HG03342 (cell line): ENCODE results near the gene HS2ST1.

ENCODE experiments used
- ATAC-seq: cut with Tn5 transposase; IDR thresholded peaks from one replicate; pipeline ENCODE4 v1.9.1; 2021; ENCODE audit warnings: mild to moderate bottlenecking, moderate library complexity; ENCODE audit not compliant: unreplicated experiment

HS2ST1 gene

GRCh38 chr1:87132284-87132870 lies 217.9 kb downstream of the HS2ST1 start:
- no peak for ATAC-seq

- ATAC-seq, result no peak
Measured at GRCh38 chr1:87134061-87134460, 219.6 kb downstream of the HS2ST1 start.

- ATAC-seq, result no peak
Measured at GRCh38 chr1:87134625-87135328, 220.3 kb downstream of the HS2ST1 start.

- ATAC-seq, result no peak
Measured at GRCh38 chr1:87135329-87135712, 220.9 kb downstream of the HS2ST1 start.

- no peak for ATAC-seq
Measured at GRCh38 chr1:87136607-87137341, 222.3 kb downstream of the HS2ST1 start.

GRCh38 chr1:87137342-87137739 lies 222.9 kb downstream of the HS2ST1 start:
- no peak for ATAC-seq

- ATAC-seq, result no peak
Measured at GRCh38 chr1:87140831-87141540, 226.6 kb downstream of the HS2ST1 start.

GRCh38 chr1:87141556-87141955 lies 227.1 kb downstream of the HS2ST1 start:
- no peak for ATAC-seq

- ATAC-seq, result no peak
Measured at GRCh38 chr1:87143413-87144135, 229.1 kb downstream of the HS2ST1 start.

GRCh38 chr1:87144316-87144895 lies 230.0 kb downstream of the HS2ST1 start:
- ATAC-seq, result no peak

- no peak for ATAC-seq
Measured at GRCh38 chr1:87144981-87145380, 230.5 kb downstream of the HS2ST1 start.

- no peak for ATAC-seq
Measured at GRCh38 chr1:87146538-87146937, 232.1 kb downstream of the HS2ST1 start.

- ATAC-seq, result no peak
Measured at GRCh38 chr1:87146986-87147385, 232.6 kb downstream of the HS2ST1 start.

GRCh38 chr1:87147851-87148250 lies 233.4 kb downstream of the HS2ST1 start:
- ATAC-seq, result no peak

GRCh38 chr1:87148661-87149060 lies 234.2 kb downstream of the HS2ST1 start:
- ATAC-seq, result no peak

GRCh38 chr1:87149241-87150041 lies 235.0 kb downstream of the HS2ST1 start:
- ATAC-seq, result no peak

GRCh38 chr1:87150143-87150542 lies 235.7 kb downstream of the HS2ST1 start:
- ATAC-seq, result no peak

GRCh38 chr1:87151500-87152421 lies 237.3 kb downstream of the HS2ST1 start:
- peak; percentile 83 for ATAC-seq

- no peak for ATAC-seq
Measured at GRCh38 chr1:87154384-87154783, 239.9 kb downstream of the HS2ST1 start.
